Vagina (tissue), 2 donors: ENCODE measurements around the gene GNAT1. TPM values are rescaled to one million over a fixed set of nuclear protein-coding genes. Genes with fewer than 3 reads are reported as not detected.
A peak's percentile ranks its signal among the peaks of the same experiment; 100 is the strongest.

Experiments
- DNase-seq, 2 donors: peaks; one replicate each; pipeline ENCODE4 v3.0.0-alpha.2; 2017; ENCODE audit errors: extremely low spot score in 2 of 2
- H3K27ac ChIP-seq: fragments of 200-600 bp; sonication (generic); one replicate; pipeline ENCODE4 v1.5.1; 2019
- H3K27me3 ChIP-seq: fragments of 200-600 bp; sonication (generic); one replicate; pipeline ENCODE4 v1.5.1; 2019
- H3K36me3 ChIP-seq, 2 donors: fragments of 200-600 bp; sonication (generic); one replicate each; pipeline ENCODE4 v1.5.1; 2017 to 2019
- H3K4me1 ChIP-seq: fragments of 200-600 bp; sonication (generic); one replicate; pipeline ENCODE4 v1.5.1; 2019
- H3K4me3 ChIP-seq, 2 donors: fragments of 200-600 bp; sonication (generic); 1 replicate in 1 of 2; 2 replicates in 1 of 2; pipeline ENCODE4 v1.5.1; 2016 to 2019
- H3K9me3 ChIP-seq: fragments of 200-600 bp; sonication (generic); one replicate; pipeline ENCODE4 v1.5.1; 2019
- CTCF ChIP-seq, 3 experiments: fragments of 450-650 bp in 2 of 3; fragments of 200-600 bp in 1 of 3; sonication (generic) in 1 of 3; IDR thresholded peaks; one replicate each; pipeline ENCODE4 v1.5.1; 2017 to 2019; ENCODE audit warnings: antibody characterized with exemption in 3 of 3, mild to moderate bottlenecking in 2 of 3, moderate library complexity in 2 of 3
- POLR2A ChIP-seq, 2 donors: fragments of 450-650 bp; IDR thresholded peaks; one replicate each; pipeline ENCODE4 v1.6.1; 2017; ENCODE audit warnings: antibody characterized with exemption in 2 of 2, mild to moderate bottlenecking in 2 of 2, moderate library complexity in 2 of 2
- POLR2AphosphoS5 ChIP-seq, 2 donors: sonication (generic); formaldehyde crosslinking; IDR thresholded peaks; one replicate each; pipeline ENCODE4 v1.9.0; 2017; ENCODE audit warnings: antibody characterized with exemption in 2 of 2, mild to moderate bottlenecking in 2 of 2, low read depth in 1 of 2; ENCODE audit not compliant: insufficient read depth in 1 of 2
- intact Hi-C: fragments of 100-400 bp; cut with DNase I; formaldehyde crosslinking; loops from one replicate; pipeline ENCODE4 v1.15.1; 2023
- total RNA-seq: library from RNA; depleted of rRNA; stranded (reverse); fragments of >200 nt; gene quantifications from one replicate; pipeline ENCODE4 v1.2.3, GENCODE V29; 2016

The GNAT1 gene
- total RNA-seq: not detected

DNA sequence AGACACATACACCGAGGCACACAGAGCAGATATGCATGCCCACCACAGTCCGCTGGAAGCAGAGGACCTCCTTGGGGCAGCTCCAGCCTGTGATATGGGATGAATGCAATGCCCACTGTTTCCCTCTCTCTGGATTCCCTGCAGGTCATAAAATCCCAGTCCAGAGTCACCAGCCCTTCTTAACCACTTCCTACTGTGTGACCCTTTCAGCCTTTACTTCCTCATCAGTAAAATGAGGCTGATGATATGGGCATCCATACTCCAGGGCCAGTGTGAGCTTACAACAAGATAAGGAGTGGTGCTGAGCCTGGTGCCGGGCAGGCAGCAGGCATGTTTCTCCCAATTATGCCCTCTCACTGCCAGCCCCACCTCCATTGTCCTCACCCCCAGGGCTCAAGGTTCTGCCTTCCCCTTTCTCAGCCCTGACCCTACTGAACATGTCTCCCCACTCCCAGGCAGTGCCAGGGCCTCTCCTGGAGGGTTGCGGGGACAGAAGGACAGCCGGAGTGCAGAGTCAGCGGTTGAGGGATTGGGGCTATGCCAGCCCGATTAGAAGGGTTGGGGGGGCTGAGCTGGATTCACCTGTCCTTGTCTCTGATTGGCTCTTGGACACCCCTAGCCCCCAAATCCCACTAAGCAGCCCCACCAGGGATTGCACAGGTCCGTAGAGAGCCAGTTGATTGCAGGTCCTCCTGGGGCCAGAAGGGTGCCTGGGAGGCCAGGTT lies at the start of gene GNAT1:
GNAT1 (plus strand) TSS at position 675 of the 725 bp plus-strand sequence. CDS start 116 bp downstream, outside the sequence.
- H3K27me3 ChIP-seq: peaks cover 8% of the 10 kb centered on the region
- H3K9me3 ChIP-seq: no peaks in the 10 kb centered on the region
- peaks cover 25% of the 10 kb centered on the region for H3K4me1 ChIP-seq
- H3K36me3 ChIP-seq: peaks cover 0 to 8% of the 10 kb centered on the region in 2 donors
- H3K4me3 ChIP-seq: no peak within 1 kb of the TSS
- DNase-seq: no peak
- no peak within 1 kb of the TSS for H3K27ac ChIP-seq
- intact Hi-C loops: no loop called here
- no peak for TF ChIP-seq POLR2AphosphoS5 (IDR thresholded peaks at IDR 0.05; ENCODE audit: insufficient read depth in 1 of 2, low read depth in 1 of 2)
- no peak for TF ChIP-seq POLR2A (IDR thresholded peaks at IDR 0.05)
- TF ChIP-seq CTCF (IDR thresholded peaks at IDR 0.05): no peak

DNA sequence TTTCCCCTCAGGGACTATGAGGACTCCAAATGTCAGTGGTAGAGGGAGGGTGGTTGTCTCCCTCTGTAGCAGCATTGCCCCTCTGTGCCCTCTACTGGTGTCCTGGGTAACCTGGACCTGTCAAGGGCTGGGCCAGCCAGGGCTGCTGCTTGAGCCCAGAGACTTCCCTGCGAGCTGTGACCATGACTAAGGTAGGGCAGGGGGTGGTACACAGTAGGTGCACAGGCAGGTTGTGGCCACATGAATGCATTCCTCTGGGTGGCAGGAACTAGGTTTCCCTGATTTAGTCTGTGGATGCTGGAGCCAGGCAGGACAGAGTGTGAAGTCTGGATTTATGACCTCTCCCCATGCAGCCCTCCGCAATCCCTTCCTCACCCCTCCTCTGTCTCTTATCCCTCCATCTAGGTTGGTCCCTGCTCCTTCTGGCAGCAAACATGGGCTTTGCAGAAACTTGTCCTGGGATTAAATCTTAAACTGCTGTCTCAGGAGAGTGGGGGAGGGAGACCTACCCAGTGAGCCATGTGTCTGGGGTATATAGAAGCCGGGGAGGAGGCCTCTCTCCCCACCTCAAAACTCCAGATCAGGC lies 45.0 kb upstream of the GNAT1 start:
- intact Hi-C loops: no loop called here
- Histone ChIP-seq H3K4me1 (peaks cover 37% of the 10 kb centered on the region), H3K4me3 (no peak overlapping the region), H3K9me3 (no peaks in the 10 kb centered on the region), H3K27me3 (no peaks in the 10 kb centered on the region), H3K27ac (no peak overlapping the region), H3K36me3 (no peaks in the 10 kb centered on the region)
- TF ChIP-seq POLR2AphosphoS5 (IDR thresholded peaks at IDR 0.05; ENCODE audit: insufficient read depth in 1 of 2, low read depth in 1 of 2): no peak
- no peak for TF ChIP-seq CTCF (IDR thresholded peaks at IDR 0.05)
- no peak for TF ChIP-seq POLR2A (IDR thresholded peaks at IDR 0.05)
- no peak for DNase-seq

- intact Hi-C loops: no loop called here
- H3K27ac ChIP-seq: no peak overlapping the region
- peaks cover 43% of the 10 kb centered on the region for H3K4me1 ChIP-seq
- H3K4me3 ChIP-seq: no peak overlapping the region
- H3K36me3 ChIP-seq: no peaks in the 10 kb centered on the region
- H3K9me3 ChIP-seq: no peaks in the 10 kb centered on the region
- no peaks in the 10 kb centered on the region for H3K27me3 ChIP-seq
- TF ChIP-seq POLR2AphosphoS5 (IDR thresholded peaks at IDR 0.05; ENCODE audit: insufficient read depth in 1 of 2, low read depth in 1 of 2) (no peak), POLR2A (IDR thresholded peaks at IDR 0.05) (no peak), CTCF (IDR thresholded peaks at IDR 0.05) (no peak)
- DNase-seq: no peak
Observed at GRCh38 chr3:50147016-50147415, 44.4 kb upstream of the GNAT1 start.

DNA sequence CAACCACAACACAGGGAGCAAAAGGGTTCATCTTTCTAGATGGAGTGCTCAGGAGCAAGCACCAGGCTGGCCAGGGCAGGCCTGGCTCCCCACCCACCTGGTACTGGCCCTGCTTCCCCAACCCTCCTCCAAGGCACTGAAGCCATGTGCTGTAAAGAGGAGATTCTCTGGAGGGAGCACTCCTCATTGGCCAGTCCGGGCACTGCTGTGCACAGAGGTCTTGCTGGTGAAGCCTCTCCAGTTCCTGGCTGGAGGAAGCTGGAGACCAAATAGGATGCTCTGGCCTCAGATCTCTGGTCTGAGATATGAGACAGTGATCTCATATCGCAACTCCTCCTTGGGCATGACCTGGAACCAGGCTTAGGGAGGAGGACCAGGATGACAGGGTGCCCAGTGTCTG lies 44.0 kb upstream of the GNAT1 start:
- H3K4me3 ChIP-seq: no peak overlapping the region
- no peak for DNase-seq
- no peaks in the 10 kb centered on the region for H3K9me3 ChIP-seq
- H3K27me3 ChIP-seq: no peaks in the 10 kb centered on the region
- peaks cover 47% of the 10 kb centered on the region for H3K4me1 ChIP-seq
- intact Hi-C loops: no loop called here
- no peak overlapping the region for H3K27ac ChIP-seq
- no peaks in the 10 kb centered on the region for H3K36me3 ChIP-seq
- TF ChIP-seq POLR2A (IDR thresholded peaks at IDR 0.05): no peak
- TF ChIP-seq CTCF (IDR thresholded peaks at IDR 0.05): no peak
- TF ChIP-seq POLR2AphosphoS5 (IDR thresholded peaks at IDR 0.05; ENCODE audit: insufficient read depth in 1 of 2, low read depth in 1 of 2): no peak

GRCh38 chr3:50147861-50148260 lies 43.5 kb upstream of the GNAT1 start:
- Histone ChIP-seq H3K9me3 (no peaks in the 10 kb centered on the region), H3K4me1 (peaks cover 49% of the 10 kb centered on the region), H3K36me3 (no peaks in the 10 kb centered on the region), H3K4me3 (no peak overlapping the region), H3K27ac (no peak overlapping the region), H3K27me3 (no peaks in the 10 kb centered on the region)
- intact Hi-C loops: no loop called here
- no peak for DNase-seq
- TF ChIP-seq POLR2A (IDR thresholded peaks at IDR 0.05) (no peak), POLR2AphosphoS5 (IDR thresholded peaks at IDR 0.05; ENCODE audit: insufficient read depth in 1 of 2, low read depth in 1 of 2) (peak in 1 of 2 donors; percentile 20)
